NCI-H510A (cell line): Measurements from ENCODE around the gene VAV2.
A peak's percentile ranks its signal among the peaks of the same experiment; 100 is the strongest.
"Not testable (repeated sequence)": the region's sequence is repeated elsewhere in the genome, so short reads cannot be mapped to it uniquely, and the experiment has no call there.

Experiments used
- DNase-seq: peaks from one replicate; lab custom pipeline; 2025; lab: John Stamatoyannopoulos, UW

Gene VAV2

DNA sequence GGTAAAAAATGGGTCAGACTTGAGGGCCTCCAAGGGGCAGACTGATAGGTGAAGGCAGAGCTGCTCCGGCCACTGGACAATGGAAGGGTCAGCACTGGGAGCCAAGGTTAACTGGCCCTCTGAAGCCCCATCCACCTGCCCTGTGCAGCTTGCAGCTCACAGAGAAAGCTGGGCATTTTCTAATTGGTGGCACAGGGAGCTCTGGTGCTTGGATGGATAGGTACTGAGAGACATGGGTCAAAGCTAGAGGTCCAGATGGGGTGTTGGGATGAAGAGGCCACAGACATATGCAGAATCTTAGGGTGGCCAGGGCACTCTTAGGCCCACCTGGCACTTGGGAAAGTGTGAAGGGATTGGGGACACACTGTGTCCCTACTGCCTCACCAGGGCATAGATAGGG, 224.5 kb downstream of the VAV2 start:
- DNase-seq: no peak

DNA sequence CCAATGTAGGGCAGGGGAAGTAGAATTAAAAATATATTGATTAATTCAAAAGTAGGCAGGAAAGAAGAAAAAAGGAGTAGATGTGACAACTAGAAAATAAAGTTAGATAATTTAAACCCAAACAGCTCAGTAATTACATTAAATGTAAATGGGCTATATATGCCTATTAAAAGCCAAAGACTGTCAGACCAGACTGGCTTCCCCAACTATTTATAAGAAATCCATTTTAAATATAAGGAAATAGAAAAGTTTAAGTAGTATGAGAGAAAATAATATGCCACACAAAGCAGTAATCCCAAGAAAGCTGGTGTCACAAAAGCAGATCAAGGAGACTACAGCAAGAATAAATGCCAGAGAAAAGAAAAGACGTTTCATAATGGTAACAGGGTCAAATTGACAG, 225.1 kb downstream of the VAV2 start:
- DNase-seq: no peak

GRCh38 chr9:133766234-133766633, 225.9 kb downstream of the VAV2 start:
- not testable (repeated sequence) for DNase-seq

- no peak for DNase-seq
These were observed 228.6 kb downstream of the VAV2 start for GRCh38 chr9:133763272-133764183.

GRCh38 chr9:133762488-133763271, 229.4 kb downstream of the VAV2 start:
- DNase-seq: no peak

DNA sequence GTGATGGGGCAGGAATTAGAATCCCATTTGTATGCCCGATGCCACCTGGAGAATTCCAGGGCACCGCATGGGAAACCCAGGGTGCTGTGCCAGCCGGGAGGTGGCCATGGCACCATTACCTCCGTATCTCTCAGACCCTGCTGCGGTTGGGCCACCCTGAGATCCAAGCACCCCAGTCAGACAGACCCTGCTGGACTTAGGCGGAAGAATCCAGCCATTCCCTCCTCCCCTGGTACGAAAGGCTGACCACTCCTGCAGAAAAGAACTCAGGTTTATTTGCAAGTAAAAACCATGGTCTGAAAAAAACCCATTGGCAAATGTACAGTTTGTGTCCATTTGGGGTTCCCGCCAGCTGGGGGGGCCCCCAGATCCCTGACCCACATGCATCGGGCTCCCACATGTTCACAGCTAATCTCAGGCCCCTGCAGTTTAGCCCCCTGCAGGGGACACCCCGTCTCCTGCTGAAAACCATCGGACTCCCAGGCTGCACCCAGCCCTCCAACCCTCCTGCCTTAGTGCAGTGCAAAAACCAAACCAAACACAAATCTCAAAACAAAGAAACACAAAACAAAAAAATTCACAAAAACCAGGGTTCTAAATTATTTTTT, 230.4 kb downstream of the VAV2 start:
- no peak for DNase-seq

GRCh38 chr9:133760713-133761290, 231.3 kb downstream of the VAV2 start:
- no peak for DNase-seq

DNA sequence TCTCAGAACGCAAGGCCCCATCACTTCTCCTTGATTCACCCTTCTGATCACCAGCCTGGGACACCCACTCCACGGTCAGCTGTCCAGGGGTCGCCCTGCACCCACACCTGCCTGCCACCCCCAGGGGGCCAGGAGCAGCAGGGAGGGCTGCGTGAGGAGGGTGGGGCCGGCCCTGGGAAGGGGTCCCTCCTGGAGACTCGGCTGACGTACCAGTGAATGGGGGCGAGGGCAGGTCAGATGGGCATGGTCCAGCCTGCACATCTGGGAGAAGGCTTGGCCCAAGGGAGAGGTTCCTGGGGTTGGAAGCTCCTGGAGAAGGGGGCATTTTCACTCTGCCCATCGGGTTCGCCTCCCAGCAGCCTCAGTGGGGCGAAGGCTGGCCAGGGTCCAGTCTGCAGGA, 232.2 kb downstream of the VAV2 start:
- no peak for DNase-seq

- no peak for DNase-seq
These were observed 232.8 kb downstream of the VAV2 start for GRCh38 chr9:133759146-133759900.

DNA sequence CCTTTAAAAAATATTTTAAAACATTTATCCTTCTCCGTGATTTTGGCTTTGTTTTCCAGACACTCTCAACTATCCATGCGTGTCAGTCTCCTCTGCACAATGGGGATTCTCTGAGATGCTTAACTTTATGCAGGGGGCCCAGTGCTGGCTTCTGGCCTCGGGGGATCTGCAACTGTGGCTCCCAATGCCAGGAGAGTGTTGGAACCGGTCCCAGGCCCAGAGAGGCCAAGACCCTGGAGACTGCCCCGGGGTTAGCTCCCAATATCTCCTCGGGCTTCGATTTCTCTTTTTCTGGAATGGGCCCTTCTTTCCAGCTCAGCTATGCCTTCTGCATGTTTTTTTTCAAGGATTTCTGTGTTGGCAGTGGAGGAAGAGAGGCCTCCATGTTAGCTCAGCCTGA, 233.9 kb downstream of the VAV2 start:
- DNase-seq: no peak

DNA sequence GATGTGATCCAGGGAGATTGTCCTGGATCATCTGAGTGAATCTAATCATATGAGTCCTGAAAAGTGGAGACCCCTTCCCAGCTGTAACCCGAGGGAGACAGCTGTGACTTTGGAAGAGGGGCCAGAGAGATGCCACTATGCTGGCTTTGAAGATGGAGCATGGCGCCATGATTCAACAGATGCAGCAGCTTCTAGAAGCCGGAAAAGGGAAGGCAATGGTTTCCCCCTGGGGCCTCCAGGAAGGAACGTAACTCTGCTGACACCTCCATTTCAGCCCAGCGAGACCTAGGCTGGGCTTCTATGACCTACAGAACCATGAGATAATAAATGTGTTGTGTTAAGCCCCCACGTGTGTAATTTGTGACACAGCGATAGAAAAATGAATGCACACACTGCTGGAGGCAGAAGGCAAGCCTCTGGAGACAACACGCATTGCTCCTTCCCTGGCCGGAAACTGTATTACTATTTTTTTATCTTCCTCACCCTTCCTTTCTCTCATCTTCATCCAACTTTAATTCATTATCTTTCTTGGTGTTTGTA, 237.4 kb downstream of the VAV2 start:
- no peak for DNase-seq

DNA sequence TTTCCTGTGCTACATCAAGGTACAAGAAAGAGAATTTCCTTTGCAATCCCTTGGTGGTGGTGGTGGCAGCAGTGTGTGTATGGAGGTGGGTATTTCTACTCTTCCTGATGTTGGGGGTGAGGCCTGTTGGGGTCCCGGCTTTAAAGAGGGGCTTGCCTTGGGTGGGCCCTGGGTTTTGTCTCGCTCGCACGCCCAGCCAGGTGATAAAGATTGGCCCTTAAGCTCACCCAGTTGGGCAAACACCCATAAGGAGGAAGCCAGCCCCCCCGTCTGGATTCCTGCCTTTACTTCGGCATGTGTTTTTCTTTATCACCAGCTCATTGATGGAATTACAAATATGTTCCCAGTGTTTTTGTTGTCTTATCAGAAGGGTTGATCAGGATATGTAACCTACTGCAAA, 237.9 kb downstream of the VAV2 start:
- no peak for DNase-seq

GRCh38 chr9:133752739-133753446, 239.2 kb downstream of the VAV2 start:
- no peak for DNase-seq

- no peak for DNase-seq
These were observed 241.0 kb downstream of the VAV2 start for GRCh38 chr9:133750982-133751649.

DNA sequence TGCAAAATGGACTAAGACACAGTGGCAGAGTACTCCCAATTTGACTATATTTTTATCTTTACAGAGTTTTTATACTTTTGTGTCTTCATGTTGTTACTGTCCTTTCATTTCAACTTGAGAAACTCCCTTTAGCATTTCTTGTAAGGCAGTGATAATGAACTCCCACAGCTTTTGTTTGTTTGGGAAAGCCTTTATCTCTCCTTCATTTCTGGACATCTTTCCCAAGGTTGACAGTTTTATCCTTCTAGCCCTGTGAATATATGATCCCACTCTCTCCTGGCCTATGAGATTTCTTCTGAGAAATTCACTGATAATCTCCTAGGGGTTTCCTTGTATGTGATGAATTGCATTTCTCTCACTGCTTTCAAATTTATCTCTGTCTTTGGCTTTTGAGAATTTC, 244.8 kb downstream of the VAV2 start:
- DNase-seq: no peak

DNA sequence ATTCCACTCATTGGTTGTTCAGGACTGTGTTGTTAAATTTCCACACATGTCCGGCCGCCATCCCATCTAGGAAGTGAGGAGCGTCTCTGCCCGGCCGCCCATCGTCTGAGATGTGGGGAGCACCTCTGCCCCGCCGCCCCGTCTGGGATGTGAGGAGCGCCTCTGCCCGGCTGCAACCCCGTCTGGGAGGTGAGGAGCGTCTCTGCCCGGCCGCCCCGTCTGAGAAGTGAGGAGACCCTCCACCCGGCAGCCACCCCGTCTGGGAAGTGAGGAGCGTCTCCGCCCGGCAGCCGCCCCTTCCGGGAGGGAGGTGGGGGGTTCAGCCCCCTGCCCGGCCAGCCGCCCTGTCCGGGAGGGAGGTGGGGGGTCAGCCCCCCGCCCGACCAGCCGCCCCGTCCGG, 247.6 kb downstream of the VAV2 start:
- not testable (repeated sequence) for DNase-seq

DNA sequence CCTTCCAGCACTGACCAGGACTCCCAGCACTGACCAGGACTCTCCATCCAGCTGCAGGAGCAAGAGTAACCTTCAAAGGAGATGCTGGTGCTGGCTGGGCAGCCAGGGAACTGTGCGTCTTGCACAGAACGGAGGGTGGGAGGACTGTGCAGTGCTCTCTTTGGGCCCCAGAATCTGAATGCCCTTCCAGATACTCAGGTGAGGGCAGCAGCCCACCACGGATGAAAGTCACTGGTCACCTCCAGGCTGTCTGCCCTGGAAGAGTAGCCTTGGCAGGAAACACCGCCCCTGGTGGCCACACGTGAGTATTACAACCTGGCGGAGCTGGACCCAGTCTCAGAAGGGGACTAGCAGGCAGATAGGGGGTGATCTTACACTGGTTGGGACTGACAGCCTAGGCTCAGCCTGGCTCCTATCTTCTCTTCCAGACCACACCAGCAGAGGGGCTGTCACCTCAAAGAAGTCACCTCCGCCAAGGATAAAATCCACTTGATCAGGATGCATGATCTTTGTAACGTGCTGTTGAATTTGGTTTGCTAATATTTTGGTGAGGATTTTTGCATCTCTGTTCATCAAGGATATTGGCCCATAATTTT, 249.2 kb downstream of the VAV2 start:
- DNase-seq: peak; percentile 45

DNA sequence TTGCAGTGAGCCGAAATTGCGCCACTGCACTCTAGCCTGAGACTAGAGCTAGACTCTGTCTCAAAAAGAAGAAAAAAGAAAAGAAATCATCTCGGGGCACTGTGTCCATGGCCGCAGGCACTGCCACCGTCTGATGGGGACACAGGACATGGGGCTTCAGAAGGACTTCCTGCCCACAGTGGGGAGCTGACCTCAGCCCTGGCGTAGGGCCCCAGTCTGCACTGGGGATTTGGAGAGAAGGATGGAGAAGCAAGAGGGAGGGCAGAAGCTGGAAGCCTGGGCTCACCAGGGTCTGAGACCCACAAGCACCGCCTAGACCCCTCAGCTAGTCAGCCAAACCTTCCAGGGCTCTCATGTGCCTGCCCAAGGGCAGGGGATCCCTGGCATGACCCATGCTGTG, 249.9 kb downstream of the VAV2 start:
- DNase-seq: no peak

- no peak for DNase-seq
These were observed 250.4 kb downstream of the VAV2 start for GRCh38 chr9:133741716-133742115.

DNA sequence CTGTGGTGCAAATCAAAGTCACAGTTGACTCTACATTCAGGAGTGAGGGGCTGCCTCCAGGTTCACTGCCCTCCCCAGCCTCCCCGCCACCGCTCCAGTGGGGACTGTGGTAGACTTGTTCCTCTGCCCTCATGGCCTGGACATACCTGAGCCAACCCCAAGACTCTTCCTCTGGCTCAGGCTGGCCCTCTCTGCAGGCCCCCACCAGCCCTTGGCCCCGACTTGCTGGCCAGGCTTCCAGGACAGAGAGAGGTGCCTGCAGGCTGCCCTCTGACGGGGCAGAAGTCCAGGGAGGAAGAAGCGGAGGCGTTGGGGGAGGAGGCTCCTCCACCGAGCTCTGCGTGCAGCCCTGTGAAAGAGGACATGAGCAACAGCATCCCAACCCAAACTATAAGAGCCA, 251.2 kb downstream of the VAV2 start:
- DNase-seq: no peak
